NT2/D1 (cell line): ENCODE data around the gene HOXB9.

Source experiments
- DNase-seq: peaks from one replicate; pipeline ENCODE4 v3.0.0-alpha.2; 2011; ENCODE audit warnings: low read depth, low spot score
- H3K27me3 ChIP-seq: 2 replicates; pipeline ENCODE4 v1.6.0; 2011; ENCODE audit warnings: mild to moderate bottlenecking; ENCODE audit not compliant: insufficient read length, insufficient read depth
- H3K36me3 ChIP-seq: 2 replicates; pipeline ENCODE4 v1.6.1; 2011; ENCODE audit warnings: mild to moderate bottlenecking, low read length, mixed read lengths; ENCODE audit not compliant: insufficient read depth, insufficient read length
- H3K4me1 ChIP-seq: 2 replicates; pipeline ENCODE4 v1.5.1; 2011; ENCODE audit not compliant: insufficient read depth, insufficient read length
- H3K4me3 ChIP-seq: 2 replicates; pipeline ENCODE4 v1.5.1; 2011; ENCODE audit warnings: low read depth; ENCODE audit not compliant: insufficient read length
- H3K9ac ChIP-seq: 2 replicates; pipeline ENCODE4 v1.6.0; 2011; ENCODE audit warnings: low read depth; ENCODE audit not compliant: insufficient read length
- H3K9me3 ChIP-seq: 2 replicates; pipeline ENCODE4 v1.5.1; 2011; ENCODE audit warnings: mild to moderate bottlenecking, low read length; ENCODE audit not compliant: insufficient read depth
- SUZ12 ChIP-seq: IDR thresholded peaks from 2 replicates; pipeline ENCODE4 v1.6.1; 2011; ENCODE audit not compliant: insufficient read length, insufficient read depth; ENCODE audit errors: extremely low read depth
- YY1 ChIP-seq: IDR thresholded peaks from 2 replicates; pipeline ENCODE4 v1.6.1; 2011; ENCODE audit not compliant: insufficient read length, insufficient read depth
- ZNF274 ChIP-seq: IDR thresholded peaks from 2 replicates; pipeline ENCODE4 v1.6.1; 2011; ENCODE audit warnings: mild to moderate bottlenecking, low read depth, low read length

HOXB9 gene

GRCh38 chr17:48630925-48631692, 5.0 kb upstream of the HOXB9 start:
- no peak for TF ChIP-seq SUZ12
- TF ChIP-seq ZNF274 = no peak
- TF ChIP-seq YY1 = no peak
- H3K27me3 ChIP-seq = peaks cover 45% of the 10 kb centered on the region

GRCh38 chr17:48630009-48630924, 4.1 kb upstream of the HOXB9 start:
- Histone ChIP-seq H3K4me3 (no peak overlapping the region), H3K9me3 (no peaks in the 10 kb centered on the region), H3K9ac (no peak overlapping the region), H3K4me1 (no peaks in the 10 kb centered on the region), H3K36me3 (peaks cover 39% of the 10 kb centered on the region), H3K27me3 (peaks cover 53% of the 10 kb centered on the region)
- no peak for DNase-seq
- TF ChIP-seq YY1 = no peak
- no peak for TF ChIP-seq ZNF274
- TF ChIP-seq SUZ12 = no peak

More at GRCh38 chr17:48630925-48631692, 5.0 kb upstream of the HOXB9 start:
- H3K9ac ChIP-seq = no peak overlapping the region
- no peaks in the 10 kb centered on the region for H3K4me1 ChIP-seq
- peaks cover 48% of the 10 kb centered on the region for H3K36me3 ChIP-seq
- DNase-seq = no peak
- no peaks in the 10 kb centered on the region for H3K9me3 ChIP-seq
- H3K4me3 ChIP-seq = no peak overlapping the region

DNA sequence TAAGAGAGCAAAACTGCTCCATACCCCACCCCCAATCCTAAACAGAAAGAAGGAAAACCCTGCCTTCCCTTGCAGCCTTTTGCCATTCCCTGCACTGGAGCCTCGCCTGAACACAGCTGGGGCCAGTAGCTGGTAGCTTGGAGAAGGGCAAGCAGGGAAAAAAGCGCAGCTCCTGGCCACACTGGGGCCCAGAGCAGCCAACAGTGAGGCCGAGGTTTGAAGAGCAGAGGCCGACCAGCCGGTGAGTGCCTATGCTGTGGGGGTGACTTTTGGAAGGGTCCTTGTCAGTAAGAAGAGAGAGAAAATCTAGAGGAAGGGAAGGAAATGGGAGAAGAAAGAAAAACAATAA, 3.2 kb upstream of the HOXB9 start:
- Histone ChIP-seq H3K27me3 (peaks cover 62% of the 10 kb centered on the region), H3K4me3 (no peak overlapping the region), H3K9ac (no peak overlapping the region), H3K36me3 (peaks cover 30% of the 10 kb centered on the region), H3K9me3 (no peaks in the 10 kb centered on the region), H3K4me1 (no peaks in the 10 kb centered on the region)
- TF ChIP-seq YY1 = no peak
- no peak for TF ChIP-seq ZNF274
- TF ChIP-seq SUZ12 = no peak
- no peak for DNase-seq

- Histone ChIP-seq H3K27me3 (peaks cover 67% of the 10 kb centered on the region), H3K4me3 (no peak overlapping the region), H3K4me1 (no peaks in the 10 kb centered on the region), H3K9ac (no peak overlapping the region), H3K36me3 (peaks cover 28% of the 10 kb centered on the region), H3K9me3 (no peaks in the 10 kb centered on the region)
- no peak for DNase-seq
- TF ChIP-seq ZNF274 = no peak
- TF ChIP-seq YY1 = no peak
- TF ChIP-seq SUZ12 = no peak
Measured at GRCh38 chr17:48628649-48629410, 2.7 kb upstream of the HOXB9 start.

- Histone ChIP-seq H3K9me3 (no peaks in the 10 kb centered on the region), H3K4me3 (no peak overlapping the region), H3K9ac (no peak overlapping the region), H3K27me3 (peaks cover 77% of the 10 kb centered on the region), H3K4me1 (no peaks in the 10 kb centered on the region), H3K36me3 (peaks cover 18% of the 10 kb centered on the region)
- TF ChIP-seq YY1 (no peak), ZNF274 (no peak), SUZ12 (no peak)
- DNase-seq = no peak
Measured at GRCh38 chr17:48627623-48628521, 1.7 kb upstream of the HOXB9 start.

- DNase-seq = no peak
- Histone ChIP-seq H3K9ac (no peak overlapping the region), H3K4me1 (no peaks in the 10 kb centered on the region), H3K9me3 (peaks cover 4% of the 10 kb centered on the region; the same call in 1 of the 2 replicates), H3K27me3 (peaks cover 84% of the 10 kb centered on the region), H3K36me3 (peaks cover 11% of the 10 kb centered on the region), H3K4me3 (no peak overlapping the region)
- peak; percentile 26 for TF ChIP-seq SUZ12
- TF ChIP-seq ZNF274 = no peak
Measured at GRCh38 chr17:48627118-48627597, 1.0 kb upstream of the HOXB9 start.
